Brain microvascular endothelial cell (primary cell): ENCODE data around the gene MUC5B.

Experiments used
- DNase-seq: peaks from one replicate; pipeline ENCODE4 v3.0.0-alpha.2; 2020
- H3K27ac ChIP-seq: fragments of 250-450 bp; sonication (Bioruptor Pico); 2 replicates; pipeline ENCODE4 v1.5.1; 2020; ENCODE audit warnings: mild to moderate bottlenecking, moderate library complexity
- H3K27me3 ChIP-seq: fragments of 250-450 bp; sonication (Bioruptor Pico); replicated peaks from 2 replicates; pipeline ENCODE4 v1.5.1; 2020; ENCODE audit warnings: mild to moderate bottlenecking
- H3K36me3 ChIP-seq: fragments of 250-450 bp; sonication (Bioruptor Pico); replicated peaks from 2 replicates; pipeline ENCODE4 v1.5.1; 2020; ENCODE audit warnings: mild to moderate bottlenecking
- H3K4me3 ChIP-seq: 2 replicates; pipeline ENCODE4 v1.5.1; 2011; ENCODE audit warnings: low read depth, mild to moderate bottlenecking, control low read depth, low read length, moderate library complexity
- CTCF ChIP-seq: IDR thresholded peaks from 2 replicates; pipeline ENCODE4 v1.5.1; 2011; ENCODE audit warnings: low read depth, mild to moderate bottlenecking, moderate library complexity, low read length, control low read depth, inconsistent platforms; ENCODE audit errors: missing control alignments
- in situ Hi-C: cut with HindIII; loops from 2 replicates; pipeline ENCODE4 v1.10.0; 2017; ENCODE audit warnings: low sequenced_read_pairs, low pct_ligation_motif_present

The MUC5B gene

GRCh38 chr11:1203505-1204271, 19.2 kb upstream of the MUC5B start:
- in situ Hi-C loops, result no loop called here
- no peak for TF ChIP-seq CTCF
- H3K27me3 ChIP-seq, result no peaks in the 10 kb centered on the region
- H3K36me3 ChIP-seq, result no peaks in the 10 kb centered on the region
- no peak for DNase-seq
- no peak overlapping the region for H3K27ac ChIP-seq
- H3K4me3 ChIP-seq, result no peak overlapping the region

GRCh38 chr11:1204381-1205101, 18.3 kb upstream of the MUC5B start:
- H3K4me3 ChIP-seq, result no peak overlapping the region
- H3K27me3 ChIP-seq, result no peaks in the 10 kb centered on the region
- H3K27ac ChIP-seq, result no peak overlapping the region
- no peak for DNase-seq
- no peak for TF ChIP-seq CTCF
- in situ Hi-C loops, result no loop called here
- no peaks in the 10 kb centered on the region for H3K36me3 ChIP-seq

DNA sequence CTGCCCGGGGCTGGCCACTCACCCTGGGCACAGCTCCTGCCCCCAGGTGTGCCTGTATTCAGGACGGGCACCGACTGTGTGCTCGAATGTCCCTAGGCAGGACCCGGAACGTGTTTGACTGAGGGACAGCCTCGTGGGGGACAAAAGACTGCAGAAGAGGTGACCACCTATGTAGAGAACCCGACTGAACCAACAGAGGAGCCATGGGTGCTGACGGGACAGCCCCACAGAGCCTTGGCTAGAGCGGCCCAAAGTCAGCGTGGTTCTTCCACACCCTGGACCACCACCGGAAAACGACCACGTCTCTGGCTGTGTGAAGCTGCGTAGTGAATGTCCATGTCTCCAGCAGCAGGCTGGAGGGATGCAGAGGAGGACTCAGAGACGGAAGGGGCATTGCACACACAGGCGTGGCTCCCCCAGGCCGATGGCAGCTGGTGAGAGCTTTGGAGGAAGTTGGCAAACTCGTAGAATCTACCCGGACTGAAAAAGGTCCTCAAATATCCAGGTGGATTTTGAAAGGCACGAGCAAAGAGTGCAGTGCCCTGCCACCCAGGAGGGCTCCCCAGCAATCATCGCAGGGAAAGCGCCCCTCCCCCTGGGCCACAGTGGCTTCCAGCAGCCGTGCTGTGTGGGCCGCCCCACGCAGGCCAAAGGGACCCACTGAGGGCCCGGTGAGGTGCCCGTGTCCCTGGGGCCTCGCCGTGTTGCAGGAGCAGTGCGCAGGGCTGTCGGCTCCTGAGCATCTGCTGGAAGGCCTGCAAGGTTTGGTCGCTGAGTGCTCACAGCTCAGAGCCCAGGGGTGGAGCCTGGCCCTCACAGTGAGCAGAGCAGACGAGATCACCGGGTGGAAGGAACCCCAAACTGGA, 17.5 kb upstream of the MUC5B start:
- Histone ChIP-seq H3K27me3 (no peaks in the 10 kb centered on the region), H3K36me3 (no peaks in the 10 kb centered on the region), H3K27ac (no peak overlapping the region), H3K4me3 (no peak overlapping the region)
- no peak for DNase-seq
- TF ChIP-seq CTCF, result no peak
- in situ Hi-C loops, result no loop called here

DNA sequence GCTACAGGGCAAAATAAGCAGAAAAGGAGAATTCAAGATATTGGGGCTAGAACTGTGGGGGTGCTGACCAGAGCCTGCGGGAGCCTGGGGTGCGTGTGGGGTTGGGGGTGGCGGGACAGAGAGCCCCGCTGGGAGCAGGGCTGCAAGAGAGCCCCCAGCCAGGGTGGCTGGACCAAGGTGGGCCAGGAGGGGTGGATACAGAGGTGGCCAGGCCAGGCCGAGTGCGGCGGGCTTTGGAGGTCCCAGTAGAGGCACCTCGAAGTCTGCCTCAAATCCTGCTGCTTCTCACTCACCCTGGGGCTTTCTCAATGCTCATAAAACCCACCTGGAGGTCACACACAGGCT, 16.9 kb upstream of the MUC5B start:
- Histone ChIP-seq H3K27ac (no peak overlapping the region), H3K36me3 (no peaks in the 10 kb centered on the region), H3K27me3 (no peaks in the 10 kb centered on the region), H3K4me3 (no peak overlapping the region)
- no peak for DNase-seq
- in situ Hi-C loops, result no loop called here
- no peak for TF ChIP-seq CTCF

DNA sequence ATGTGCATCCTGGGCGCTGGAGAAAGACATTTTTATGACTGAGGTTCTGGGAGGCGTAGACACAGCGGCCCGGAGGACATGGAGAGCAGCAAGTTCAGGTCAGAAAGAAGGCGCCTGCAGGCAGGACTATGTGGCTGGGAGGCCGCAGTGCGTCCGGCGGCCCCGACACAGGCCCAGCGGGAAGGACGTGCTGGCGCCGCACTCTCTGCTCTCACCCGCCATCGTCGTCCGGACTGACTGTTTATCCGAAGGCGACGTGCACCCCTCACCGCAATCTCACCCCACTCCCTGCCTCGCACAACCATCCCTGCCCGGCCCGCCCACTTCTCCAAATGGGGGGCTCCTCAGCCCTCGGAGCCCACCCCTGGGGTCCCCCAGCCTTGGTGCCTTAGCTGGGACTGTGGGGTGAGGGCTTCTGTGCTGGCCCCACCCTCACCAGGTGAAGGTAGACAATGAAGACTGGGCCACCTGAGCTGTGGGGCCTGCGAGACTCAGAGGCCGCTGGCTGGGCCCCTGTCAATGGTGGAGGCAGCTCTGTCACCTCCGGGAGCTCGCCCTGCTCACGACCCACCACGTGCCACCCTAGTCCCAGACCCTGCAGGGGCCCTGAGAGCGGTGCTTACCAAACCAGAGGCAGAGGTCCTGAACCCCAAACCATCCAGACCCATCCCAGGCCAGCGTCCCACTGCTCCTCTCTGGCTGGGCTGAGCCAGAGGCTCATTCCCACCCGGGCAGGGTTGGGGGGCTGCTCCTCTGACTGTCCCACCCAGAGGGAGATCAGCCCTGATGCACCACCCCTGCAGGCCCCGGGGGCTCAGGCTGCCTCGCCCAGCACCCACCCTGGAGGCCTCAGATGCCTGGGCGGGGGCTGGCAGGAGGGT, 16.2 kb upstream of the MUC5B start:
- H3K27ac ChIP-seq, result no peak overlapping the region
- TF ChIP-seq CTCF, result no peak
- no peak for DNase-seq
- H3K36me3 ChIP-seq, result no peaks in the 10 kb centered on the region
- H3K27me3 ChIP-seq, result no peaks in the 10 kb centered on the region
- no peak overlapping the region for H3K4me3 ChIP-seq
- in situ Hi-C loops, result no loop called here
